Transverse colon (tissue), 3 donors: ENCODE data around the gene EPHB2.

Source experiments
- CTCF ChIP-seq, 5 experiments: fragments of 200-600 bp in 3 of 5; fragments of 450-650 bp in 2 of 5; sonication (generic) in 3 of 5; IDR thresholded peaks; 1 replicate in 2 of 5; 2 replicates in 3 of 5; pipeline ENCODE4 v1.5.1; 2016 to 2017; ENCODE audit warnings: antibody characterized with exemption in 5 of 5, inconsistent platforms in 3 of 5, mild to moderate bottlenecking in 2 of 5, moderate library complexity in 1 of 5
- EP300 ChIP-seq: sonication (generic); formaldehyde crosslinking; IDR thresholded peaks from one replicate; pipeline ENCODE4 v1.6.1; 2017; ENCODE audit warnings: antibody characterized with exemption, low read depth

DNA sequence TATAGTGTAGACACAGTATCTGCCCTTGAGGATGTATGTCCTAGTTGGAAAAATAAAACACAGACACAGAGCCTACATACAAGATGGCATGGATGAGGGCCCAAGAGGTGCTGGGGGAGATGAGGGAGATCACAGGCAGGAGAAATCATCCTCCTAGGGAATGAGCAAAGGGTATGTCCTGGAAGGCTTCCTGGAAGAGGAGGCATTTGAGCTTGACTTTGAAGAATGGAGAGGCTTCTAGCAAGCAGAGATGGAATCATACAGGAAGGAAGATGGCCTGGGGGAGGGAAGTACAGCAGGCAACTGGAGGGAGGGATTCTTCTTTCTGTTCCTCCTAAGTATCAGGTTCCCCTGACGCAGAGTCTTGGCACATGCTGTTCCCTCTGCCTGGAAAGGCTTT is 158.7 kb downstream of the EPHB2 start:
- TF ChIP-seq CTCF (IDR thresholded peaks at IDR 0.05), result no peak
- TF ChIP-seq EP300, result no peak
